Dermis microvascular lymphatic vessel endothelial cell (primary cell): ENCODE results near the gene PPHLN1. TPM values are rescaled to one million over a fixed set of nuclear protein-coding genes. Genes with fewer than 3 reads are reported as not detected.
"Not testable (repeated sequence)": the region's sequence is repeated elsewhere in the genome, so short reads cannot be mapped to it uniquely, and the experiment has no call there.

ENCODE experiments used
- DNase-seq, 2 donors: peaks; one replicate each; pipeline versions ENCODE4 v3.0.0 to v3.0.0-alpha.2; 2010; ENCODE audit warnings: low read depth in 2 of 2
- total RNA-seq: library from RNA; depleted of rRNA; stranded (reverse); fragments of >200 nt; gene quantifications from 2 replicates; pipeline ENCODE4 v1.2.1, GENCODE V29; 2014

PPHLN1 gene
- total RNA-seq, 1 donor from 2014 or later, result 57.6 TPM

GRCh38 chr12:42322567-42322966 is 3.4 kb upstream of the PPHLN1 start:
- DNase-seq, result no peak

GRCh38 chr12:42323856-42324255 is 2.1 kb upstream of the PPHLN1 start:
- DNase-seq, result no peak

- no peak for DNase-seq
These were observed 678 bp upstream of the PPHLN1 start for GRCh38 chr12:42325326-42325652.

GRCh38 chr12:42326541-42327226 is 717 bp downstream of the PPHLN1 start:
- peak in 1 of 2 donors; percentile 31 for DNase-seq

- no peak for DNase-seq
These were observed 1.2 kb downstream of the PPHLN1 start for GRCh38 chr12:42327227-42327590.

GRCh38 chr12:42330097-42330496 is 4.1 kb downstream of the PPHLN1 start:
- not testable (repeated sequence) for DNase-seq

GRCh38 chr12:42332301-42333285 is 6.6 kb downstream of the PPHLN1 start:
- peak; percentile 44 to 63 for DNase-seq

- DNase-seq, result no peak
These were observed 10.3 kb downstream of the PPHLN1 start for GRCh38 chr12:42336286-42336685.

- DNase-seq, result no peak
These were observed 12.3 kb downstream of the PPHLN1 start for GRCh38 chr12:42338280-42338679.

- DNase-seq, result no peak
These were observed 16.1 kb downstream of the PPHLN1 start for GRCh38 chr12:42342028-42342427.

GRCh38 chr12:42343721-42344120 is 17.8 kb downstream of the PPHLN1 start:
- no peak for DNase-seq

GRCh38 chr12:42346403-42347002 is 20.5 kb downstream of the PPHLN1 start:
- DNase-seq, result no peak

GRCh38 chr12:42349119-42350020 is 23.4 kb downstream of the PPHLN1 start:
- not testable (repeated sequence) for DNase-seq

- not testable (repeated sequence) for DNase-seq
These were observed 24.0 kb downstream of the PPHLN1 start for GRCh38 chr12:42350021-42350407.

GRCh38 chr12:42356344-42356743 is 30.4 kb downstream of the PPHLN1 start:
- DNase-seq, result no peak

GRCh38 chr12:42360747-42361403 is 34.9 kb downstream of the PPHLN1 start:
- DNase-seq, result peak in 1 of 2 donors; percentile 6

GRCh38 chr12:42361909-42362646 is 36.1 kb downstream of the PPHLN1 start:
- DNase-seq, result no peak

- no peak for DNase-seq
These were observed 36.8 kb downstream of the PPHLN1 start for GRCh38 chr12:42362647-42363260.

- no peak for DNase-seq
These were observed 38.7 kb downstream of the PPHLN1 start for GRCh38 chr12:42364692-42365091.

GRCh38 chr12:42365486-42365885 is 39.5 kb downstream of the PPHLN1 start:
- no peak for DNase-seq
